K562 (cell line): Measurements from ENCODE around the gene MRPS10. TPM values are rescaled to one million over a fixed set of nuclear protein-coding genes. Genes with fewer than 3 reads are reported as not detected.

Source experiments
- BRD9 ChIP-seq: fragments of 450-650 bp; IDR thresholded peaks from 2 replicates; pipeline ENCODE4 v1.6.1; 2018; ENCODE audit warnings: low read depth; ENCODE audit not compliant: partially characterized antibody
- BRF1 ChIP-seq: IDR thresholded peaks from 3 replicates; pipeline ENCODE4 v1.6.1; 2011; ENCODE audit warnings: borderline replicate concordance, mild to moderate bottlenecking; ENCODE audit not compliant: insufficient read length; ENCODE audit errors: extremely low read depth
- CBX3 ChIP-seq, 2 experiments: IDR thresholded peaks; 1 replicate in 1 of 2; 2 replicates in 1 of 2; pipeline ENCODE4 v1.6.1; 2012; ENCODE audit warnings: inconsistent platforms in 2 of 2, low read length in 2 of 2, borderline replicate concordance in 1 of 2, control low read depth in 1 of 2
- COPS2 ChIP-seq: fragments of 450-650 bp; conservative IDR thresholded peaks from 2 replicates; pipeline ENCODE4 v1.6.1; 2016; ENCODE audit warnings: mild to moderate bottlenecking, moderate library complexity
- CSDE1 ChIP-seq, 2 experiments: fragments of 450-650 bp; IDR thresholded peaks; 2 replicates each; pipeline ENCODE4 v1.6.1; 2016; ENCODE audit warnings: mild to moderate bottlenecking in 1 of 2
- DDX20 ChIP-seq: fragments of 450-650 bp; IDR thresholded peaks from 2 replicates; pipeline ENCODE4 v1.6.1; 2016; ENCODE audit warnings: missing genetic modification characterization, low read depth, mild to moderate bottlenecking, missing compliant biosample characterization, moderate library complexity
- ELF4 ChIP-seq: fragments of 450-650 bp; formaldehyde crosslinking; IDR thresholded peaks from 2 replicates; pipeline ENCODE4 v1.4.0; 2022; ENCODE audit warnings: missing genetic modification characterization
- HMG20B ChIP-seq: fragments of 250-450 bp; sonication (Bioruptor Pico); IDR thresholded peaks from 2 replicates; pipeline ENCODE4 v1.5.0; 2021; ENCODE audit warnings: mild to moderate bottlenecking
- KLF10 ChIP-seq: fragments of 250-450 bp; sonication (Bioruptor Pico); IDR thresholded peaks from 2 replicates; pipeline ENCODE4 v1.6.1; 2021; ENCODE audit warnings: matching md5 sums
- MAFG ChIP-seq: fragments of 450-650 bp; conservative IDR thresholded peaks from 2 replicates; pipeline ENCODE4 v1.6.1; 2016; ENCODE audit warnings: missing genetic modification characterization, missing compliant biosample characterization
- MAZ ChIP-seq, 2 experiments: fragments of 450-650 bp in 1 of 2; sonication (generic) in 1 of 2; formaldehyde crosslinking; IDR thresholded peaks in 1 of 2; conservative IDR thresholded peaks in 1 of 2; 2 replicates each; pipeline versions ENCODE4 v1.4.0 to v1.5.0; 2020; ENCODE audit warnings: mild to moderate bottlenecking in 1 of 2, missing genetic modification reagents in 1 of 2
- MCM7 ChIP-seq, 2 experiments: fragments of 450-650 bp; IDR thresholded peaks; 2 replicates each; pipeline ENCODE4 v1.6.1; 2016 to 2018
- MTA1 ChIP-seq: fragments of 450-650 bp; IDR thresholded peaks from 2 replicates; pipeline ENCODE4 v1.6.1; 2017; ENCODE audit warnings: borderline replicate concordance
- MTA3 ChIP-seq: fragments of 450-650 bp; formaldehyde crosslinking; IDR thresholded peaks from 2 replicates; pipeline ENCODE4 v1.6.1; 2017; ENCODE audit warnings: mild to moderate bottlenecking, borderline replicate concordance
- RBM14 ChIP-seq: fragments of 200-400 bp; formaldehyde crosslinking; IDR thresholded peaks from 2 replicates; pipeline ENCODE4 v1.6.1; 2018; ENCODE audit warnings: low read depth, mild to moderate bottlenecking, low read length, moderate library complexity, borderline replicate concordance; ENCODE audit not compliant: insufficient read depth
- RCOR1 ChIP-seq, 2 experiments: IDR thresholded peaks; 2 replicates each; pipeline ENCODE4 v1.6.1; 2012; ENCODE audit warnings: low read depth in 2 of 2, low read length in 2 of 2, borderline replicate concordance in 1 of 2, improper control_type of control experiment in 1 of 2
- RFX7 ChIP-seq: fragments of 250-450 bp; sonication (Bioruptor Pico); IDR thresholded peaks from 2 replicates; pipeline ENCODE4 v1.5.1; 2021; ENCODE audit warnings: mild to moderate bottlenecking
- SMAD4 ChIP-seq: fragments of 250-450 bp; sonication (Bioruptor Pico); conservative IDR thresholded peaks from 2 replicates; pipeline ENCODE4 v1.8.0; 2021; ENCODE audit warnings: inconsistent platforms, mild to moderate bottlenecking, moderate library complexity
- ZNF184 ChIP-seq: sonication (generic); formaldehyde crosslinking; IDR thresholded peaks from 2 replicates; pipeline ENCODE4 v1.5.0; 2020; ENCODE audit warnings: missing genetic modification reagents
- polyA plus RNA-seq, 8 experiments: library from polyadenylated mRNA; depleted of rRNA in 4 of 8; stranded (reverse) in 5 of 8; unstranded in 3 of 8; fragments of >200 nt; fragmentation: Nextera tagmentation in 2 of 8; fragmentation: Illumina TruSeq in 1 of 8; extraction: Ambion mirVana in 2 of 8; extraction: Trizol in 1 of 8; gene quantifications; 2 replicates each; pipeline versions ENCODE4 v1.2.1 to v1.2.3, GENCODE V29; 2011 to 2014; ENCODE audit warnings: inconsistent platforms in 1 of 8, missing spikeins in 1 of 8
- total RNA-seq, 7 experiments: library from RNA; depleted of rRNA in 6 of 7; stranded (reverse); fragments of >200 nt in 6 of 7; fragmentation: Illumina TruSeq in 2 of 7; extraction: Trizol in 2 of 7; gene quantifications; 2 replicates each; pipeline versions ENCODE4 v1.2.1 to v1.2.3, GENCODE V29; 2011 to 2021; ENCODE audit warnings: low replicate concordance in 1 of 7
- TF ChIP-seq, protein P1 (sequence below), 2 experiments: fragments of 450-650 bp; IDR thresholded peaks; 2 replicates each; pipeline ENCODE4 v1.6.1; 2018; ENCODE audit warnings: mild to moderate bottlenecking in 2 of 2, low read depth in 1 of 2; ENCODE audit not compliant: partially characterized antibody in 2 of 2
- TF ChIP-seq, protein P2 (sequence below): fragments of 450-650 bp; formaldehyde crosslinking; IDR thresholded peaks from 2 replicates; pipeline ENCODE4 v1.4.0; 2020; ENCODE audit warnings: mild to moderate bottlenecking, moderate library complexity
- TF ChIP-seq, protein P3 (sequence below): fragments of 450-650 bp; formaldehyde crosslinking; conservative IDR thresholded peaks from 2 replicates; pipeline ENCODE4 v1.4.0; 2022; ENCODE audit warnings: mild to moderate bottlenecking, missing genetic modification characterization
- TF ChIP-seq, protein P4 (sequence below): fragments of 250-450 bp; sonication (Bioruptor Pico); IDR thresholded peaks from 2 replicates; pipeline ENCODE4 v1.6.1; 2021; ENCODE audit warnings: mild to moderate bottlenecking

Gene MRPS10
- total and polyA plus RNA-seq, 9 of the 15 experiments (the other 6 are each of a cell fraction or from before 2014, with no cell fraction given): 48.6 to 166 (median 93.7) TPM

DNA sequence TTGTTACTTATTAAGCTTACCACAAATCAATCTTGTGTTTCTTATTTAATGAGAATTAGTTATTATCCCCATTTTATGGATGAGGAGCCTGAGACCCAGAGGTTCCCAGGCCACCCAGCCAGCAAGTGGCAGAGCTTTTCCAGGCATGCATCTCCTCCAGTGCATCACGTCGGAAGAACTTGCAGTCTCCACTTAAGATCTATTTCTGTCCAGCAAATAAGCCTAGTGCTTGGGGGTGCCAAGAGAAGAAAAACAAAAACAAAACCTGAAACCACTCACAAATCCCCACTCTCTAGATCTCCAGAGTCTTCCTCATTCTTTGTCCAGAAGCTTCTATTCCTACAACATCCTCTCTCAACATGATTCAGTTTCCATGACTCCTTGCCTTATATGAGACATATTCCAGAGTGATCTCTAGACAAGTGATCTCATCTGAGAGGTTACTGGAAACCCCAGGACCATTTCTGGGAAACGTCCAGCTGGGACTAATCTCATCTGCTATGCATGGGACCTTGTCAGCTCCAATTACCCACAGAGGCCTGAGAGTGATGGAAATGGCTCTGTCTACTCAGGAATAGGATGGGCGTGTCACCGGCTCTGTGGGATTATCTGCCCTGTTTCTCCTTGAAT, 27.0 kb downstream of the MRPS10 start (continued):
- TF ChIP-seq CSDE1 (IDR thresholded peaks at IDR 0.05): no peak
- TF ChIP-seq, protein P1, sequence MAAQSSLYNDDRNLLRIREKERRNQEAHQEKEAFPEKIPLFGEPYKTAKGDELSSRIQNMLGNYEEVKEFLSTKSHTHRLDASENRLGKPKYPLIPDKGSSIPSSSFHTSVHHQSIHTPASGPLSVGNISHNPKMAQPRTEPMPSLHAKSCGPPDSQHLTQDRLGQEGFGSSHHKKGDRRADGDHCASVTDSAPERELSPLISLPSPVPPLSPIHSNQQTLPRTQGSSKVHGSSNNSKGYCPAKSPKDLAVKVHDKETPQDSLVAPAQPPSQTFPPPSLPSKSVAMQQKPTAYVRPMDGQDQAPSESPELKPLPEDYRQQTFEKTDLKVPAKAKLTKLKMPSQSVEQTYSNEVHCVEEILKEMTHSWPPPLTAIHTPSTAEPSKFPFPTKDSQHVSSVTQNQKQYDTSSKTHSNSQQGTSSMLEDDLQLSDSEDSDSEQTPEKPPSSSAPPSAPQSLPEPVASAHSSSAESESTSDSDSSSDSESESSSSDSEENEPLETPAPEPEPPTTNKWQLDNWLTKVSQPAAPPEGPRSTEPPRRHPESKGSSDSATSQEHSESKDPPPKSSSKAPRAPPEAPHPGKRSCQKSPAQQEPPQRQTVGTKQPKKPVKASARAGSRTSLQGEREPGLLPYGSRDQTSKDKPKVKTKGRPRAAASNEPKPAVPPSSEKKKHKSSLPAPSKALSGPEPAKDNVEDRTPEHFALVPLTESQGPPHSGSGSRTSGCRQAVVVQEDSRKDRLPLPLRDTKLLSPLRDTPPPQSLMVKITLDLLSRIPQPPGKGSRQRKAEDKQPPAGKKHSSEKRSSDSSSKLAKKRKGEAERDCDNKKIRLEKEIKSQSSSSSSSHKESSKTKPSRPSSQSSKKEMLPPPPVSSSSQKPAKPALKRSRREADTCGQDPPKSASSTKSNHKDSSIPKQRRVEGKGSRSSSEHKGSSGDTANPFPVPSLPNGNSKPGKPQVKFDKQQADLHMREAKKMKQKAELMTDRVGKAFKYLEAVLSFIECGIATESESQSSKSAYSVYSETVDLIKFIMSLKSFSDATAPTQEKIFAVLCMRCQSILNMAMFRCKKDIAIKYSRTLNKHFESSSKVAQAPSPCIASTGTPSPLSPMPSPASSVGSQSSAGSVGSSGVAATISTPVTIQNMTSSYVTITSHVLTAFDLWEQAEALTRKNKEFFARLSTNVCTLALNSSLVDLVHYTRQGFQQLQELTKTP (IDR thresholded peaks at IDR 0.05; ENCODE audit: low read depth in 1 of 2, partially characterized antibody in 2 of 2): no peak
- no peak for TF ChIP-seq MTA1
- no peak for TF ChIP-seq MAFG (tag)
- no peak for TF ChIP-seq MTA3
- TF ChIP-seq CBX3 (IDR thresholded peaks at IDR 0.05; ENCODE audit: borderline replicate concordance in 1 of 2, low read length in 2 of 2): no peak
- no peak for TF ChIP-seq BRD9
- no peak for TF ChIP-seq COPS2
- no peak for TF ChIP-seq MAZ (CRISPR knock-in tag; conservative IDR thresholded peaks at IDR 0.05 in 1 of 2, IDR thresholded peaks at IDR 0.05 in 1 of 2)
- TF ChIP-seq DDX20 (tag): no peak
- TF ChIP-seq, protein P2, sequence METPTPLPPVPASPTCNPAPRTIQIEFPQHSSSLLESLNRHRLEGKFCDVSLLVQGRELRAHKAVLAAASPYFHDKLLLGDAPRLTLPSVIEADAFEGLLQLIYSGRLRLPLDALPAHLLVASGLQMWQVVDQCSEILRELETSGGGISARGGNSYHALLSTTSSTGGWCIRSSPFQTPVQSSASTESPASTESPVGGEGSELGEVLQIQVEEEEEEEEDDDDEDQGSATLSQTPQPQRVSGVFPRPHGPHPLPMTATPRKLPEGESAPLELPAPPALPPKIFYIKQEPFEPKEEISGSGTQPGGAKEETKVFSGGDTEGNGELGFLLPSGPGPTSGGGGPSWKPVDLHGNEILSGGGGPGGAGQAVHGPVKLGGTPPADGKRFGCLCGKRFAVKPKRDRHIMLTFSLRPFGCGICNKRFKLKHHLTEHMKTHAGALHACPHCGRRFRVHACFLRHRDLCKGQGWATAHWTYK (CRISPR knock-in tag): no peak
- TF ChIP-seq, protein P3, sequence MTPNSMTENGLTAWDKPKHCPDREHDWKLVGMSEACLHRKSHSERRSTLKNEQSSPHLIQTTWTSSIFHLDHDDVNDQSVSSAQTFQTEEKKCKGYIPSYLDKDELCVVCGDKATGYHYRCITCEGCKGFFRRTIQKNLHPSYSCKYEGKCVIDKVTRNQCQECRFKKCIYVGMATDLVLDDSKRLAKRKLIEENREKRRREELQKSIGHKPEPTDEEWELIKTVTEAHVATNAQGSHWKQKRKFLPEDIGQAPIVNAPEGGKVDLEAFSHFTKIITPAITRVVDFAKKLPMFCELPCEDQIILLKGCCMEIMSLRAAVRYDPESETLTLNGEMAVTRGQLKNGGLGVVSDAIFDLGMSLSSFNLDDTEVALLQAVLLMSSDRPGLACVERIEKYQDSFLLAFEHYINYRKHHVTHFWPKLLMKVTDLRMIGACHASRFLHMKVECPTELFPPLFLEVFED (CRISPR knock-in tag): no peak
- no peak for TF ChIP-seq RBM14
- TF ChIP-seq, protein P4, sequence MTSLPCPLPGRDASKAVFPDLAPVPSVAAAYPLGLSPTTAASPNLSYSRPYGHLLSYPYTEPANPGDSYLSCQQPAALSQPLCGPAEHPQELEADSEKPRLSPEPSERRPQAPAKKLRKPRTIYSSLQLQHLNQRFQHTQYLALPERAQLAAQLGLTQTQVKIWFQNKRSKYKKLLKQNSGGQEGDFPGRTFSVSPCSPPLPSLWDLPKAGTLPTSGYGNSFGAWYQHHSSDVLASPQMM (CRISPR knock-in tag): no peak
- peak; percentile 55 for TF ChIP-seq SMAD4 (CRISPR knock-in tag)
- no peak for TF ChIP-seq ELF4 (CRISPR knock-in tag)
- TF ChIP-seq ZNF184 (CRISPR knock-in tag): no peak
- no peak for TF ChIP-seq KLF10 (CRISPR knock-in tag)
- TF ChIP-seq BRF1: no peak
- no peak for TF ChIP-seq MCM7 (IDR thresholded peaks at IDR 0.05)
- TF ChIP-seq RCOR1 (IDR thresholded peaks at IDR 0.05; ENCODE audit: borderline replicate concordance in 1 of 2, low read depth in 2 of 2, low read length in 2 of 2): no peak
- no peak for TF ChIP-seq HMG20B (CRISPR knock-in tag)
- TF ChIP-seq RFX7: no peak
